Effector CD8-positive, alpha-beta T cell (primary cell): ENCODE data around the gene AGAP3.

Experiments used
- DNase-seq: peaks from one replicate; lab custom pipeline; 2025; lab: John Stamatoyannopoulos, UW

Gene AGAP3

GRCh38 chr7:151187409-151188251 lies 101.4 kb downstream of the AGAP3 start:
- no peak for DNase-seq

- no peak for DNase-seq
Measured at GRCh38 chr7:151188252-151188542, 101.9 kb downstream of the AGAP3 start.

- DNase-seq, result no peak
Measured at GRCh38 chr7:151189038-151189437, 102.8 kb downstream of the AGAP3 start.

GRCh38 chr7:151191544-151191943 lies 105.3 kb downstream of the AGAP3 start:
- no peak for DNase-seq

- no peak for DNase-seq
Measured at GRCh38 chr7:151192002-151192539, 105.8 kb downstream of the AGAP3 start.

GRCh38 chr7:151193203-151193978 lies 107.1 kb downstream of the AGAP3 start:
- no peak for DNase-seq
